HepG2 (cell line): ENCODE data around the gene TEKT5. TPM values are rescaled to one million over a fixed set of nuclear protein-coding genes. Genes with fewer than 3 reads are reported as not detected.
A peak's percentile ranks its signal among the peaks of the same experiment; 100 is the strongest.

Source experiments
- ASH2L ChIP-seq: fragments of 300-600, 200-600 bp; sonication (generic); IDR thresholded peaks from 2 replicates; pipeline ENCODE4 v1.7.0; 2017; ENCODE audit warnings: low read depth, mild to moderate bottlenecking, moderate library complexity, mixed read lengths, low read length; ENCODE audit not compliant: insufficient read length
- ATF7-NPFF ChIP-seq: sonication (generic); formaldehyde crosslinking; IDR thresholded peaks from 2 replicates; pipeline ENCODE4 v1.8.1; 2023; ENCODE audit warnings: mild to moderate bottlenecking, low read depth, missing genetic modification reagents, moderate library complexity
- CSRNP2 ChIP-seq: sonication (generic); formaldehyde crosslinking; conservative IDR thresholded peaks from 2 replicates; pipeline ENCODE4 v1.8.0; 2022; ENCODE audit warnings: low read depth, missing genetic modification reagents
- HDAC6 ChIP-seq: fragments of 200-600 bp; sonication (generic); IDR thresholded peaks from 2 replicates; pipeline ENCODE4 v1.7.0; 2017; ENCODE audit warnings: mild to moderate bottlenecking, antibody characterized with exemption, low read length, low read depth
- KAT8 ChIP-seq: IDR thresholded peaks from 2 replicates; pipeline ENCODE4 v1.6.1; 2016; ENCODE audit warnings: missing genetic modification reagents, missing compliant biosample characterization
- KLF15 ChIP-seq: sonication (generic); formaldehyde crosslinking; IDR thresholded peaks from 2 replicates; pipeline ENCODE4 v1.8.1; 2023; ENCODE audit warnings: borderline replicate concordance, mild to moderate bottlenecking, inconsistent platforms, missing genetic modification reagents, mixed read lengths
- MIXL1 ChIP-seq: IDR thresholded peaks from 2 replicates; pipeline ENCODE4 v1.6.1; 2016
- NR0B2 ChIP-seq: sonication (generic); formaldehyde crosslinking; IDR thresholded peaks from 2 replicates; pipeline ENCODE4 v1.4.0; 2020; ENCODE audit warnings: mild to moderate bottlenecking, missing genetic modification reagents
- PLSCR1 ChIP-seq: sonication (generic); formaldehyde crosslinking; IDR thresholded peaks from 2 replicates; pipeline ENCODE4 v1.5.0; 2020; ENCODE audit warnings: missing genetic modification reagents, mild to moderate bottlenecking, borderline replicate concordance
- RBM39 ChIP-seq: fragments of 200-400 bp; formaldehyde crosslinking; IDR thresholded peaks from one replicate; pipeline ENCODE4 v1.6.1; 2018; ENCODE audit warnings: antibody characterized with exemption, mild to moderate bottlenecking, low read depth, low read length; ENCODE audit not compliant: poor library complexity, severe bottlenecking
- RNF2 ChIP-seq: fragments of 450-650 bp; conservative IDR thresholded peaks from 2 replicates; pipeline ENCODE4 v1.6.1; 2016; ENCODE audit warnings: low read depth
- SAP130 ChIP-seq: IDR thresholded peaks from 2 replicates; pipeline ENCODE4 v1.6.1; 2016; ENCODE audit warnings: low read depth
- ZBTB7B ChIP-seq: sonication (generic); formaldehyde crosslinking; IDR thresholded peaks from 2 replicates; pipeline ENCODE4 v1.4.0; 2020; ENCODE audit warnings: missing genetic modification reagents
- ZNF253 ChIP-seq: sonication (generic); formaldehyde crosslinking; IDR thresholded peaks from 2 replicates; pipeline ENCODE4 v1.8.0; 2022; ENCODE audit warnings: mild to moderate bottlenecking, missing genetic modification reagents, borderline replicate concordance
- polyA plus RNA-seq, 8 experiments: library from polyadenylated mRNA; depleted of rRNA in 3 of 8; stranded (reverse) in 7 of 8; unstranded in 1 of 8; fragments of >200 nt; fragmentation: Illumina TruSeq in 4 of 8; extraction: Trizol in 4 of 8; gene quantifications; 2 replicates each; pipeline versions ENCODE4 v1.2.1 to v1.2.3, GENCODE V29; 2011 to 2016; ENCODE audit warnings: low read depth in 4 of 8, missing spikeins in 1 of 8, mixed read lengths in 1 of 8; ENCODE audit not compliant: insufficient read depth in 1 of 8
- total RNA-seq, 5 experiments: library from RNA; depleted of rRNA; stranded (reverse); fragments of >200 nt; fragmentation: Illumina TruSeq; extraction: Trizol; gene quantifications; 2 replicates each; pipeline ENCODE4 v1.2.3, GENCODE V29; 2016; ENCODE audit warnings: low read depth in 1 of 5
- TF ChIP-seq, protein P1 (sequence below): sonication (generic); formaldehyde crosslinking; IDR thresholded peaks from 2 replicates; pipeline ENCODE4 v1.4.0; 2020; ENCODE audit warnings: missing genetic modification reagents
- TF ChIP-seq, protein P2 (sequence below): sonication (generic); formaldehyde crosslinking; IDR thresholded peaks from 2 replicates; pipeline ENCODE4 v1.5.1; 2020; ENCODE audit warnings: mild to moderate bottlenecking, missing genetic modification reagents, borderline replicate concordance
- TF ChIP-seq, protein P3 (sequence below): sonication (generic); formaldehyde crosslinking; IDR thresholded peaks from 2 replicates; pipeline ENCODE4 v1.4.0; 2020; ENCODE audit warnings: missing genetic modification reagents, borderline replicate concordance

The TEKT5 gene
- total and polyA plus RNA-seq, 2 of the 13 experiments (the other 11 are each of a cell fraction or from before 2014, with no cell fraction given), result 0.16 TPM; not detected in 1

DNA sequence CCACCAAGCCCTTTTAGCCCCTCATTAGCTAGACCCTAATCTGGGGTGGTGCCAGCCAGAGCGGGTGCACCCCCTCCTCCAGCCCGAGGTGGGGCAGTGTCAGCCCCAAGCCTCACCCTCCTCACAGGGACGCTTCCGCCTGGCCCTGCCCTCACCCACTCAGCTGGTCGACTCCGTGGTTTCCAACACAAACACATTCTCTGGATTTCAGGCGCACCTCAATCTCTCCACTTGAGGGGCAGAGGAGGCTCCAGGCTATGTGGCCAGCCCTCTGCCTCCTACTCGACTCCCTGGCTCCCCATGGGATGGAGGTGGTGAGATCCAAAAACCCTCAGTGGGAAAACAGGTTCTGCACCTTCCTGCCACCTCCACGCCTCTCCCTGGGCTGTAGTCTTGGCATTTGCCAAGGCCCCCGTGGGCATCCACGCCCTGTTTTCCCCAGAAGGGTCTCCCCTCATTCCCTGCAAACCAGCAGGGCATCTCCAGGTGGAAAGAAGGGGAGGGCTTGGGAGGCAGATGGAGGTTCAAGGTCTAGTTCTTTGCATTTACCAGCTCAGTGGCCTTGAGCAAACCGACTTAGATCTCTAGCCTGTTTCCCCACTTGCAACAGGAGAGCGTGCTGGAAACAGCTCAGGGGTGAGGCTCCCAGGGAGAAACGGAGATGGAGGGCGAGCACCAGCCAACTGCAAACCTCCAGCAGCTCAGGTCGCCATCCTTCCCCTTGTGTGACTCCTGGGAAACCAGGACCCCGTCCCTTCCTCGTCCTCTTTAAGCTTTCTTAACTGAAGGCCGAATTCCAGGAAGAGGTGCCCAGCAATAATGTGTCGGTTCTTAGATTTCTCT is 116.0 kb downstream of the TEKT5 start (continued):
- TF ChIP-seq, protein P1, sequence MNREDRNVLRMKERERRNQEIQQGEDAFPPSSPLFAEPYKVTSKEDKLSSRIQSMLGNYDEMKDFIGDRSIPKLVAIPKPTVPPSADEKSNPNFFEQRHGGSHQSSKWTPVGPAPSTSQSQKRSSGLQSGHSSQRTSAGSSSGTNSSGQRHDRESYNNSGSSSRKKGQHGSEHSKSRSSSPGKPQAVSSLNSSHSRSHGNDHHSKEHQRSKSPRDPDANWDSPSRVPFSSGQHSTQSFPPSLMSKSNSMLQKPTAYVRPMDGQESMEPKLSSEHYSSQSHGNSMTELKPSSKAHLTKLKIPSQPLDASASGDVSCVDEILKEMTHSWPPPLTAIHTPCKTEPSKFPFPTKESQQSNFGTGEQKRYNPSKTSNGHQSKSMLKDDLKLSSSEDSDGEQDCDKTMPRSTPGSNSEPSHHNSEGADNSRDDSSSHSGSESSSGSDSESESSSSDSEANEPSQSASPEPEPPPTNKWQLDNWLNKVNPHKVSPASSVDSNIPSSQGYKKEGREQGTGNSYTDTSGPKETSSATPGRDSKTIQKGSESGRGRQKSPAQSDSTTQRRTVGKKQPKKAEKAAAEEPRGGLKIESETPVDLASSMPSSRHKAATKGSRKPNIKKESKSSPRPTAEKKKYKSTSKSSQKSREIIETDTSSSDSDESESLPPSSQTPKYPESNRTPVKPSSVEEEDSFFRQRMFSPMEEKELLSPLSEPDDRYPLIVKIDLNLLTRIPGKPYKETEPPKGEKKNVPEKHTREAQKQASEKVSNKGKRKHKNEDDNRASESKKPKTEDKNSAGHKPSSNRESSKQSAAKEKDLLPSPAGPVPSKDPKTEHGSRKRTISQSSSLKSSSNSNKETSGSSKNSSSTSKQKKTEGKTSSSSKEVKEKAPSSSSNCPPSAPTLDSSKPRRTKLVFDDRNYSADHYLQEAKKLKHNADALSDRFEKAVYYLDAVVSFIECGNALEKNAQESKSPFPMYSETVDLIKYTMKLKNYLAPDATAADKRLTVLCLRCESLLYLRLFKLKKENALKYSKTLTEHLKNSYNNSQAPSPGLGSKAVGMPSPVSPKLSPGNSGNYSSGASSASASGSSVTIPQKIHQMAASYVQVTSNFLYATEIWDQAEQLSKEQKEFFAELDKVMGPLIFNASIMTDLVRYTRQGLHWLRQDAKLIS, result no peak
- TF ChIP-seq CSRNP2 (CRISPR knock-in tag) (no peak), RNF2 (no peak), NR0B2 (no peak), RBM39 (no peak), ATF7-NPFF (CRISPR knock-in tag) (no peak), KLF15 (no peak), ZBTB7B (peak; percentile 63; the same call in 1 of the 2 replicates), ASH2L (no peak), ZNF253 (CRISPR knock-in tag) (no peak), PLSCR1 (CRISPR knock-in tag) (no peak), SAP130 (CRISPR knock-in tag) (peak; percentile 72), HDAC6 (no peak), KAT8 (CRISPR knock-in tag) (no peak), MIXL1 (0 out of 2 replicates have a peak, but pooled peaks have one; percentile 24)
- TF ChIP-seq, protein P2, sequence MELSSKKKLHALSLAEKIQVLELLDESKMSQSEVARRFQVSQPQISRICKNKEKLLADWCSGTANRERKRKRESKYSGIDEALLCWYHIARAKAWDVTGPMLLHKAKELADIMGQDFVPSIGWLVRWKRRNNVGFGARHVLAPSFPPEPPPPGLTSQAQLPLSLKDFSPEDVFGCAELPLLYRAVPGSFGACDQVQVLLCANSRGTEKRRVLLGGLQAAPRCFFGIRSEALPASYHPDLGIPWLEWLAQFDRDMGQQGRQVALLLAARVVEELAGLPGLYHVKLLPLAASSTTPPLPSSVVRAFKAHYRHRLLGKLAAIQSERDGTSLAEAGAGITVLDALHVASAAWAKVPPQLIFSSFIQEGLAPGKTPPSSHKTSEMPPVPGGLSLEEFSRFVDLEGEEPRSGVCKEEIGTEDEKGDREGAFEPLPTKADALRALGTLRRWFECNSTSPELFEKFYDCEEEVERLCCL (CRISPR knock-in tag), result no peak
- TF ChIP-seq, protein P3, sequence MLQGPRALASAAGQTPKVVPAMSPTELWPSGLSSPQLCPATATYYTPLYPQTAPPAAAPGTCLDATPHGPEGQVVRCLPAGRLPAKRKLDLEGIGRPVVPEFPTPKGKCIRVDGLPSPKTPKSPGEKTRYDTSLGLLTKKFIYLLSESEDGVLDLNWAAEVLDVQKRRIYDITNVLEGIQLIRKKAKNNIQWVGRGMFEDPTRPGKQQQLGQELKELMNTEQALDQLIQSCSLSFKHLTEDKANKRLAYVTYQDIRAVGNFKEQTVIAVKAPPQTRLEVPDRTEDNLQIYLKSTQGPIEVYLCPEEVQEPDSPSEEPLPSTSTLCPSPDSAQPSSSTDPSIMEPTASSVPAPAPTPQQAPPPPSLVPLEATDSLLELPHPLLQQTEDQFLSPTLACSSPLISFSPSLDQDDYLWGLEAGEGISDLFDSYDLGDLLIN (CRISPR knock-in tag), result no peak
